Activated CD4-positive, CD25-positive, alpha-beta regulatory T cell treated with anti-CD3 and anti-CD28 coated beads, Interleukin-2, amount 50 U/mL, for 24 hours (primary cell): Measurements from ENCODE around the gene HDAC2.

Experiments used
- ATAC-seq, 2 donors: fragments of 150-1000 bp; cut with Tn5 transposase; one replicate each; pipeline ENCODE4 v1.10.0; 2021; ENCODE audit warnings: mild to moderate bottlenecking in 1 of 2, moderate library complexity in 1 of 2

HDAC2 gene

DNA sequence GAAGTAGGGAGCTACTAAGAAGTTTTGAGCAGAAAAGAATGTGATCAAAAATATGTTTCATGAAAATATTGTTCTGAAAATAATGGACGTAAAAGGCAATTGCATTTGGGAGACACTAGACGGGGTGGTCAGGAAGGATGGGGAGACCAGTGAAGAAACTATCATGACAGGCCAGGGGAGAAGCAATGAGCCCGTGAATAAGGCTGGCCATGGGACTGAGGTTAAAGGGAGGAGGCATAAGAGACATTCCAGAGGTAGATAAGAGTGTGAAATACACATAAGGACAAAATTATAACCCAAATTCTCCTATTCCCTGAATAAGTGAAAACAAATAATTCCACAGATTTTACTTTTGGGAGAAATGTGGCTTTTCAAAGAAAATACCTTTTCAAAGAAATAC is 62.1 kb downstream of the HDAC2 start:
- ATAC-seq: no peak

DNA sequence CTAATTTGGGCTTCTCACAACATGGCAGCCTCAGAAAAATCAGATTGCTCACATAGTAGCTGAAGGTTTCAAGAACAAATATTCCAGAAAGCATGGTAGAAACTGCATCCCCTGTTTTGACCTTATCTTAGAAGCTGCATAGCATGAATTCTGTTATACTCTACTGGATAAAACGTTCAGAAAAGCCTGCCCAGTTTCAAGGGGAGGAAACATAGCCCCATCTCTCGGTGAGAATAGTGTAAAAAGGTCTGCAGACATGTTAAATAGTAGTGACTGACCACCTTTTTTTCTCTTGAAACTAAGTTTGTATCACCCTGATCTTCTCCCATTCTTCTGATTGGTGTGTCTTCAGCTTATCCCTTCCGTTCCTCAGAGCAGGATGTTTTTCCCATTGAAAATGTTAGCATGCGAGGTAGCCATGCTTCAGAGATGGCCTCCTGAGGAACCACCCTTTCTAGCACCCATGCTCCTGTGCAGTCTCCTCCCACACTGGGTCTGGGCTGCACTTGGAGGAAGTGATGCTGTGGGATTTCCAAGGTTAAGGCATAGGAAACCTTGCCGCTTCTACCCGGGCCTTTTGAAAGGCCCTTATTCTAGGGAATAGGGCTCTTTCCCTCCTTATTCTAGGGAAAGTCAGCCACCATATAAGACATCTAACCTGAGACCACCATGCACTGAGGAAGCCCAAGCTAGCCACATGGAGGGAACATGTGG is 63.7 kb downstream of the HDAC2 start:
- ATAC-seq: no peak

DNA sequence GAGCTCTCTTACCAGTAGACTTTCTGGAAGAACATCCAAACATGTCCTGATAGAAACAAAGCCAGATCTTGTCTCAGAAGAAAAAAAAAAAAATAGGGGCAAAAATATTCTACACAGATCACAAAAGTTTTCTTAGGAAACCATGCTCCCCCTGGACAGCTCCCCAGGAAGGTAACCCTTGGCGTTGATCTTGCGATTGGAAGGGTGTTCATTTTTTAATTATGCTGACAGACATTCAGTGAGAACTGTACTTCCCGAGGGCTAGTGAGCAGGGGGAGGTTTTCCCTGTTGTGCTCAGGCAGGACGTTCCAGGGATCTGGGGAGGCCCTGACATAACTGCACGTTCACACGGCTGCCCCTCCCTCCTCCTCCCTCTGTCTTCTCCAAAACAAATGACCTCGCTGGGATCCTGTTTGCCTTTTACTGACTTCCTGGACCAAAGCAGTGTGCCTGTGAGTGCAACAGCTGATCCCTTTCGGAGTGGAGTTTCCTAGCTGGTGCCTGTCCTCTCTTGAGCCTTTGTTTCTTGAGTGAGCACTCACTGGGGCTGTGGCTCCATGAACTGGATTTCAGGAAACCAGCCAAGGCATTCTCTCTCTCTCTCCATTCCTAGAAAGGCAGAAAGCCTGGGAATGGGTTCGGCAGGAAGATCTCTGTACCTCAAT is 67.2 kb downstream of the HDAC2 start:
- no peak for ATAC-seq

DNA sequence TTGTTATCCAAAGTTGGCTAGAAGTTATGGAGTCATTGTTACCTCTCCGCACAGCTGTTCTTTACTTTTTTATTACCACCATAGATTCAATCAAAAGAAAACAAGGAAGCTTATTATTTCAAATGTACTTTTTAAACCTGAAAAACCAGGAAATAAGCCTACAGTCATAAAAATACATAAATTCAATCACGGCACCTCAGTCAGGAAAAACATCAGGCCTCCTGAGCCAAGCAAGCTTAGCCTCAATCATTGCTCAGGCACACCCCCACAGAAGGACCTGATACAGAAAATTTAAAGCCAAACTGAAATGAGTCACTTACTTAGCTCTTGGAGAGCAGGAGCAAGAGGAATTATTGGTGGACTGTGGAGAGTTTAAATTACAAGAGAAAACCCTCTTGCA is 69.5 kb downstream of the HDAC2 start:
- ATAC-seq: no peak

DNA sequence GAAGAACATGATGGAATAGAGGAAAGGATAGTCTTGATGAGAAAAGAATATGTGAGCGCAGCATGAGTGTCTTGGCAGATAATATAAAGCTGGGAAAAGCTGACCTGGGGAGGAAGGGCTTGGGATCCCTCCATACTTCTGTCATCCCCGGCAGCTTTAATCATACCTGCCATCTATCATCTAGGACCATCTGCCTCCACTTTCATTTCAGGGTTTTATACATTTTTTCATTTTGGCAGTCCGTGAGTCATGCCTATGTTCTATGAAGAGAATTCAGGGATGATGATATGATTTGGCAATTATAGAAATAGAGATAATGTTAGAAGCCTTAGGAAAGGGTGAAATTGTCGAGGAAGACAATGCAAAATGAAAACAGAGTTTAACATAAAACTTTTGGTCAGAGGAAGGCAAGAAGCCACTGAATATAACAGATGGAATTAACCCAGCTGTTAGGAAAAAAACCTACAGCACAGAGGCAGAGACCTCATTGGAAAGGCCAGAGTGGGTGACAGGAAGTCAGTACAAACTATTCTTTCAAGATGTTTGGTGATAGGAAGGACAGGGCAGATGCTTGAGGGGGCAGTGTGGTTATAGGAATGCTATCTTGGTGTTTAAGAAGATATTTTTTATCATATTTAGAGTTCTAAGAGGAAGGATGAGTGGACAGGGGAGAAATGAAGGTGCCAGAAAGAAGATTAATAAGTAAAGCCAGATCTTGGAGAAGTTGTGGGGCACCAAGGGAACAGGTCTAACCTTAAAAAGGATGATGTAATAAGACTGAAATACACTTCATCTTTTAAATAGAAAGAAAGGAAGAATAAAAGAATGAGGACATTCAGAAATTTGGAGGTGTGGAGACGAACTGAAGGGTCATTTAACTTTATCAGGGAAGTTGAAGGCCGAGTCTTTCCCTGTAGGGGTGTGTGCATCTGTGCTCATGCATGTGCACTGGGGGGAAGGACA is 76.0 kb downstream of the HDAC2 start:
- ATAC-seq: no peak

DNA sequence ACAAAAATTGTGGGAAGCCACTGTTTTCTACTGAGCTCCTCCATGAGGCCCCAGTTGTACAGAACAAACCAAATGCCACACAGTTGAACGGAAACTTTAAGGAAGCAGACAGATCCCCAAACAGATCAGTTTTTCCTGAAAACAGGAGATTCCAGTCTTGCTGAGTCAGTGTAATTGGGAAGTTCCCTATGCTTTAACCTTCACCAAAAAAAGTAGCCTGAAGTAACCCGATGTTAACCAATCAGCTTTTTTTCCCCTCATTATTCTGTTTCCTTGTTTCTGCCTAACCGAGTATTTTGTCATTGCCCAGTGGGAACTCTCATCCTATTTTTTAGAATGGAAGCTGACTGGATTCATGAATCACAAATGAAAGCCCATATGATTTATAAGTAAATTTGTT is 77.1 kb downstream of the HDAC2 start:
- ATAC-seq: no peak

DNA sequence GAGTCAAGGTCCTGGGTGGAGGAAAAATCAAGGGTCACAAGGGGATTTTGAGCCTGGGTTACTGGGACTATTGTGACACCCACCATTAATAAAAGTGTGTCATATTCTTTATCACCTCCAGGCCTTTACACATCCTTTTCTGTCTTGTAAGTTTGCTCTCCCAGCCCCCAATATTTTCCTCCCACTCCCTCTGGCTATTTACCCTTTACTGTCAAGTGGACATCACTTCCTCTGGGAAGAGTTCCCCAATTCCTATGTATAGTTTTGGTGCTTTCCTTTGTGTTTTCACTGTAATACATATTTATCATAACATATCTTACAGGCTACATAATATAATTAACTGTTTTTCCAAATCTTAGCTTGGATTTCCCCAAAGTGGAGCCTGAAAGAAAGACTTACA is 77.5 kb downstream of the HDAC2 start:
- no peak for ATAC-seq

DNA sequence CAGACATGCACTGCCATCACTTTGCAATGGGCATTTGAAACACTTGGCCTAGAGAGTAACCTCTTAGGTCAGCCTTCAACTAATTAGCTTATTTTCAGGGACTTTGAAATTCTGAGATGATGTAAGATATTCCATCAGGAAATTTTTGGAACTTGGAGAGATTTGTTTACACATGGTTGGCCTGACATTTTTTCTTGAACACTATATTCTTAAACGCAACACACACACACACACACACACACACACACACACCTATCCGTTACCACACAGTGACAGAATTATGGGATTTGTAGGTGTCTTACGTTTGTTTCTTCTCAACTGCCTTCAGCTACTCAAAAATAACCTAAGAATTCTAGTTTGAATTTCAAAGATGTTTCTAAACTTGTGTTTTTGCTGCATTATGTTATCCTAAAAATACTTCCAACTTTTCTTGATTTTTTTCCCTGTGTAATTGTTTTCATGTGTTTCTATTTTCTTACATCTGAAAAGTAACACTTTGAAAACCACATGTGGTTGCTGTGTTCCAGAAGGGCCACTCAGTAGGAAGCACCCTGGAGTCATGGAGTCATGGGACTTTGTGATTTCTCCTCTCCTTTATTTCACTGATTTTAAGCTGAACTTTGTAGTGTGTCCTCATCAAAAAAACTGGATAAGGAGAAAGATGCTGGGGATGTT is 81.9 kb downstream of the HDAC2 start:
- ATAC-seq: no peak

DNA sequence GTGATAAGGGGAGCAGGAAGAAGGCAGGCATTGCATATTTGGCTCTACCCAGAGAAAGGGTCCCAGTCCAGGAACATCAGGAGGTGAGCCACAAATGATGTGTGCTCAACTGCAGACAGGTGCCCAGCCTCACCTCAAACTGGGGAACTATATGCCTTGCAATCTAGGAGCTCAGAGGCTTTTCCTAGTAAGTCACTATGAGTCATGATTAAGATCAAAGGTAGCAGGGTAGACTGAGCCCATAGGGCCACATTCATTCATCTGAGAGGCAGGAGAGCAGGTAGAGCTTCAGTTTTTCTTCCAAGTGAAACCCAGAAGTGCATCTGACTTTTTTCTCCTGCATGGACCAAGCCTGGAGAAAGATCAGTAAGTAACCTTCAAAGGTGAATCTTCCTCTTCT is 82.5 kb downstream of the HDAC2 start:
- ATAC-seq: no peak

DNA sequence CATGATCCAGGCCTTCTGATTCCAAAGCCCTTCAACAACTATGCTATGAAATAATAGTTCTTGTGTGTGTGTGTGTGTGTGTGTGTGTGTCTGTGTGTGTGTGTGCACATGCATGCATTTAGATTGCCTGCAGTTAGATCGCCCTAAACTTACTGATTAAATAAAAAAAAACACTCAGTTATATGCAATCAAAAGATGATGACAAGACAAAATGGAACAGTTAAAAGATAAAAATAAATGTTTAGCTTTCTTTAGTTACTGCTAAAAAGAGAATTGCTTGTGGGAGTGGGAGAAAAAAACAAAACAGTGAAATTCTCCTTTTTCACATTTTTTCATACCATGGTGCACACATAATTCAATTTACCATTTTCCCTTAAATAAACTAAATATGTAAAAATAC is 84.4 kb downstream of the HDAC2 start:
- ATAC-seq: no peak

DNA sequence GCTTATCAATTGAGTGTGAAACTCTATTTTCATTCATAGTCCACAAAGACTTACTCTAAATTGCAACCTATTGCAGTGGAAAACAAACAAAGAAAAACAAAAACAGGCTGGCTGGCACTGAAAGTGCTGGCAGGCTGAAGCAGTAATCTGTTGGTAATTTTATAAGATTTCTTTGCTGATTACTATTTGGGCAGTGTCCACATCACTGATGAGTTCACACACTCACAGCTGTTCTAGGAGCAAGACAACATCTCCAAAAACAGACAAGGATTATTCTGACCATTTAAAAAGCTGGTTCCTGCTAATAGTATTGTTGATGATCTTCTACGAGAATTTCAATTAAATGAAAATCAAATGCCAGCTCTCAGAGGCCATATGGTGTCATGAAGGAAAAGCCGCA is 86.9 kb downstream of the HDAC2 start:
- no peak for ATAC-seq
